Dermis lymphatic vessel endothelial cell (primary cell): ENCODE measurements around the gene NCK2. TPM values are rescaled to one million over a fixed set of nuclear protein-coding genes. Genes with fewer than 3 reads are reported as not detected.

ENCODE experiments used
- total RNA-seq: library from RNA; depleted of rRNA; stranded (reverse); fragments of >200 nt; gene quantifications from 2 replicates; pipeline ENCODE4 v1.2.1, GENCODE V29; 2014

The NCK2 gene
- total RNA-seq = 46.7 and 47.4 TPM in 2 replicates

DNA sequence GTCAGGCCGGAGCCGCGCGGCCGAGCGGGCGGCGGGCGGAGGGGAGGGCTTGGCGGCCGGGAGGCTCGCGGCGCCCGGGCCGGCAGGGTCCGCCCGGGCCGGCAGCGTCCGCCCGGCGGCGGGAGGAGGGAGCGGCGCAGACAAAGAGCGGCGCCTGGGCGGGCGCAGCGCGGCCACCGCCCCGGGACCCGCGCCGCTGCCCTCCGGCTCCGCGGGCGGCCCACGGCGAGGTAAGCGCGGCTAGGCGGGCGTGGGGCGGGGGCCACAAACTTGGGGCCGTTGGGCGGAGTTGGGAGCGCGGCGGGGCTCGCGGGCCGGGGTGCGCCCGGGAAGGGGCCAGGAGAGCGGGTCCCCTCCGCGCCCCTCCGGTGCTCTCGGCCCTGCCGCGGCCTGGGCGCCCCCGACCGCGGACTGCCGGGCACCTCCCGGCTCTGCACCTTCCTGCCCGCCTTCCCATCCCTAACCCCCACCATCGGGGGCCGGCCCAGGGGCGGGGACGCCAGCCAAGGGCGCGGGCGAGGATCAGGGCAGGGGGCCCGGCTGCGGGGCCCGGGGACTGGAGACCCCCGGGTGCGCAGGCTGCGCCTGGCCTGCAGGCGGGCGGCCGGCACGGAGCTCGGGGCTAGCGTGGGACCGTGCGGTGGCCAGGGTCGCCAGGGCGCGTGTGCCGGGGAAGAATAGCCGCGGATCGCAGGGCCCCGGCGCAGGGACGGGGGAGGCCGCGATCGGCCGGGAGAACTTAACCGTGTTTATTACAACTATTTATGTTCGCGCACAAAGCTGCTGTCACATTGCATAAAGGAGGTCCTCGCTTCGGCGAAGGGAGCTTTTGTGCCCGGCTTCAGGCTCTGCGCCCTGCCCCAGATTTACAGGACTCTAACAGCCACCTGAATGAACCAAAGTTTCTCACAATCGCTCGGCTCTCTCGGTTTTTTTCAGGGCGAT lies at the start of gene NCK2:
Gene NCK2 (plus strand): TSS at position 4 of the 945 bp plus-strand sequence. CDS start 110,152 bp downstream, outside the sequence.

